HG02973 (cell line): ENCODE data around the gene TK2.
"Not testable (repeated sequence)": the region's sequence is repeated elsewhere in the genome, so short reads cannot be mapped to it uniquely, and the experiment has no call there.

ENCODE experiments used
- ATAC-seq: cut with Tn5 transposase; IDR thresholded peaks from one replicate; pipeline ENCODE4 v1.9.1; 2021; ENCODE audit warnings: moderate library complexity; ENCODE audit not compliant: unreplicated experiment

The TK2 gene

GRCh38 chr16:66508248-66508913, 41.5 kb downstream of the TK2 start:
- no peak for ATAC-seq

GRCh38 chr16:66507731-66508239, 42.1 kb downstream of the TK2 start:
- no peak for ATAC-seq

GRCh38 chr16:66503612-66504011, 46.3 kb downstream of the TK2 start:
- no peak for ATAC-seq

- ATAC-seq = no peak
Observed at GRCh38 chr16:66503030-66503429, 46.9 kb downstream of the TK2 start.

- ATAC-seq = no peak
Observed at GRCh38 chr16:66502020-66502913, 47.7 kb downstream of the TK2 start.

GRCh38 chr16:66501563-66501962, 48.4 kb downstream of the TK2 start:
- ATAC-seq = not testable (repeated sequence)

GRCh38 chr16:66497921-66498320, 52.0 kb downstream of the TK2 start:
- not testable (repeated sequence) for ATAC-seq

GRCh38 chr16:66496226-66496625, 53.7 kb downstream of the TK2 start:
- ATAC-seq = not testable (repeated sequence)

- no peak for ATAC-seq
Observed at GRCh38 chr16:66495440-66495839, 54.5 kb downstream of the TK2 start.

GRCh38 chr16:66494916-66495315, 55.0 kb downstream of the TK2 start:
- no peak for ATAC-seq

- no peak for ATAC-seq
Observed at GRCh38 chr16:66493490-66494401, 56.2 kb downstream of the TK2 start.

- ATAC-seq = no peak
Observed at GRCh38 chr16:66491716-66492064, 58.2 kb downstream of the TK2 start.

GRCh38 chr16:66490774-66491715, 58.9 kb downstream of the TK2 start:
- no peak for ATAC-seq

GRCh38 chr16:66489818-66490217, 60.1 kb downstream of the TK2 start:
- no peak for ATAC-seq

- no peak for ATAC-seq
Observed at GRCh38 chr16:66489385-66489784, 60.5 kb downstream of the TK2 start.

GRCh38 chr16:66488505-66488904, 61.4 kb downstream of the TK2 start:
- no peak for ATAC-seq

GRCh38 chr16:66487580-66488275, 62.2 kb downstream of the TK2 start:
- no peak for ATAC-seq

GRCh38 chr16:66486773-66487579, 62.9 kb downstream of the TK2 start:
- ATAC-seq = no peak
